Measurements from ENCODE around the gene NKIRAS2. TPM values are rescaled to one million over a fixed set of nuclear protein-coding genes. Genes with fewer than 3 reads are reported as not detected.

The NKIRAS2 gene
- polyA plus RNA-seq, 1 donor (not counting 4 experiments of a cell fraction or from before 2014, with no cell fraction given) = 26.3 TPM

DNA sequence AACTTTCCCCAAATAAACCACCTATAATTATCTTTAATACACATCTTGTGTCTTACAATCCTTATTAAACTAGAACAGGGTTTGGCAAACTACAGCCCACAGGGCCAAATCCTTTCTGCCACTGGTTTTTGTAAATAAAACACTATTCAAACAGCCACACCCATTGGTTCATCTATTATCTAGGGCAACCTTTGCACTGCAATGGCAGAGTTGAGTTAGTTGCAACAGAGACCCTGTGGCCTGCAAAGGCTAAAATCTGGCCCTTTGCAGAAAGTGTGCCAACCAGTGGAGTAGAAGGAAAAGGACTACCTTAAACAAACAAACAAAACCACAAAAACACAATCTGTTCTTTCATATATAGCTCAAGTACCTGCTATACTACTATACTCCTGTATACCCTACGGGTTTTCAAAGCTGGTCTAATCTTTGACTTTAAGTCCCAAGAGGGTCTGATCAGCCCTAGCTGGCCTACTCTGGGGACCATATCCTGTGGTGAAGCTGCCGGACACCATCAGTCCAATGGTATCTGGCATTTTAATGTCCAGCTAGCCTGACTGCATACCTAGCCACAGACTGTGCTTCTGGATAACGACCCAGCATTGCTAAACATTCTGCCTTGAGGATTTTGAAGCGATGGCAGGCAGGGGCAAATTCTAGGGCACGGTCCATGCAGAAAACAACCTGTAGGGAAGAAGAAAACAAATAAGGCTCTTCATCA is 30.0 kb upstream of the NKIRAS2 start:
- H3K79me2 ChIP-seq (ENCODE audit: control insufficient read depth, insufficient read depth, low read length) = no peaks in the 10 kb centered on the region
- H2AFZ ChIP-seq (ENCODE audit: control insufficient read depth, low read length) = no peak overlapping the region
- H3K9ac ChIP-seq (ENCODE audit: control insufficient read depth, extremely low read depth, insufficient read depth, low read length) = no peak overlapping the region
- DNase-seq (ENCODE audit: low read depth, low spot score) (no peak), FAIRE-seq (no peak)
- H3K36me3 ChIP-seq (ENCODE audit: control insufficient read depth in 2 of 2, extremely low read depth in 1 of 2, insufficient read depth in 2 of 2, low read length in 2 of 2) = peaks cover 38 to 51% of the 10 kb centered on the region in 2 experiments
- no peak overlapping the region for H3K27ac ChIP-seq (ENCODE audit: control insufficient read depth, insufficient read depth, low read length)
- H3K9me3 ChIP-seq (ENCODE audit: control insufficient read depth, low read depth, low read length) = no peaks in the 10 kb centered on the region
- TF ChIP-seq EZH2 (IDR thresholded peaks at IDR 0.05; ENCODE audit: low read length) = no peak
- TF ChIP-seq, protein P1, sequence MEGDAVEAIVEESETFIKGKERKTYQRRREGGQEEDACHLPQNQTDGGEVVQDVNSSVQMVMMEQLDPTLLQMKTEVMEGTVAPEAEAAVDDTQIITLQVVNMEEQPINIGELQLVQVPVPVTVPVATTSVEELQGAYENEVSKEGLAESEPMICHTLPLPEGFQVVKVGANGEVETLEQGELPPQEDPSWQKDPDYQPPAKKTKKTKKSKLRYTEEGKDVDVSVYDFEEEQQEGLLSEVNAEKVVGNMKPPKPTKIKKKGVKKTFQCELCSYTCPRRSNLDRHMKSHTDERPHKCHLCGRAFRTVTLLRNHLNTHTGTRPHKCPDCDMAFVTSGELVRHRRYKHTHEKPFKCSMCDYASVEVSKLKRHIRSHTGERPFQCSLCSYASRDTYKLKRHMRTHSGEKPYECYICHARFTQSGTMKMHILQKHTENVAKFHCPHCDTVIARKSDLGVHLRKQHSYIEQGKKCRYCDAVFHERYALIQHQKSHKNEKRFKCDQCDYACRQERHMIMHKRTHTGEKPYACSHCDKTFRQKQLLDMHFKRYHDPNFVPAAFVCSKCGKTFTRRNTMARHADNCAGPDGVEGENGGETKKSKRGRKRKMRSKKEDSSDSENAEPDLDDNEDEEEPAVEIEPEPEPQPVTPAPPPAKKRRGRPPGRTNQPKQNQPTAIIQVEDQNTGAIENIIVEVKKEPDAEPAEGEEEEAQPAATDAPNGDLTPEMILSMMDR (optimal IDR thresholded peaks at IDR 0.05 in 1 of 3, IDR thresholded peaks at IDR 0.05 in 1 of 3, conservative IDR thresholded peaks at IDR 0.05 in 1 of 3; ENCODE audit: extremely low read depth in 1 of 3, insufficient read depth in 2 of 3, low read length in 3 of 3) = no peak
- no peak overlapping the region for H3K4me2 ChIP-seq (ENCODE audit: control insufficient read depth, extremely low read depth, insufficient read depth, low read depth, low read length)
- no peaks in the 10 kb centered on the region for H4K20me1 ChIP-seq (ENCODE audit: control insufficient read depth, extremely low read depth, insufficient read depth, low read length)
- no peaks in the 10 kb centered on the region for H3K27me3 ChIP-seq (ENCODE audit: control insufficient read depth, extremely low read depth, insufficient read depth, low read length)
- dilution Hi-C loops (cut with MboI; ENCODE audit: extremely low pct_ligation_motif_present, low sequenced_read_pairs) = no loop called here
- H3K4me3 ChIP-seq (ENCODE audit: control insufficient read depth in 2 of 3, extremely low read depth in 1 of 3, insufficient read depth in 2 of 3, low read depth in 1 of 3, low read length in 3 of 3) = no peak overlapping the region
- H3K9me1 ChIP-seq (ENCODE audit: control insufficient read depth, extremely low read depth, insufficient read depth, low read length) = no peaks in the 10 kb centered on the region
- no peaks in the 10 kb centered on the region for H3K4me1 ChIP-seq (ENCODE audit: control insufficient read depth, extremely low read depth, insufficient read depth, low read length)

GRCh38 chr17:41992576-41992975 is 27.3 kb upstream of the NKIRAS2 start:
- Histone ChIP-seq H4K20me1 (ENCODE audit: control insufficient read depth, extremely low read depth, insufficient read depth, low read length) (no peaks in the 10 kb centered on the region), H3K27me3 (ENCODE audit: control insufficient read depth, extremely low read depth, insufficient read depth, low read length) (no peaks in the 10 kb centered on the region), H2AFZ (ENCODE audit: control insufficient read depth, low read length) (no peak overlapping the region), H3K9me1 (ENCODE audit: control insufficient read depth, extremely low read depth, insufficient read depth, low read length) (no peaks in the 10 kb centered on the region), H3K36me3 (ENCODE audit: control insufficient read depth in 2 of 2, extremely low read depth in 1 of 2, insufficient read depth in 2 of 2, low read length in 2 of 2) (peaks cover 45 to 46% of the 10 kb centered on the region in 2 experiments), H3K4me1 (ENCODE audit: control insufficient read depth, extremely low read depth, insufficient read depth, low read length) (no peaks in the 10 kb centered on the region), H3K9ac (ENCODE audit: control insufficient read depth, extremely low read depth, insufficient read depth, low read length) (no peak overlapping the region), H3K79me2 (ENCODE audit: control insufficient read depth, insufficient read depth, low read length) (no peaks in the 10 kb centered on the region), H3K4me3 (ENCODE audit: control insufficient read depth in 2 of 3, extremely low read depth in 1 of 3, insufficient read depth in 2 of 3, low read depth in 1 of 3, low read length in 3 of 3) (no peak overlapping the region), H3K4me2 (ENCODE audit: control insufficient read depth, extremely low read depth, insufficient read depth, low read depth, low read length) (no peak overlapping the region), H3K9me3 (ENCODE audit: control insufficient read depth, low read depth, low read length) (no peaks in the 10 kb centered on the region), H3K27ac (ENCODE audit: control insufficient read depth, insufficient read depth, low read length) (no peak overlapping the region)
- dilution Hi-C loops (cut with MboI; ENCODE audit: extremely low pct_ligation_motif_present, low sequenced_read_pairs) = no loop called here
- TF ChIP-seq, protein P1 (optimal IDR thresholded peaks at IDR 0.05 in 1 of 3, IDR thresholded peaks at IDR 0.05 in 1 of 3, conservative IDR thresholded peaks at IDR 0.05 in 1 of 3; ENCODE audit: extremely low read depth in 1 of 3, insufficient read depth in 2 of 3, low read length in 3 of 3) = no peak
- TF ChIP-seq EZH2 (IDR thresholded peaks at IDR 0.05; ENCODE audit: low read length) = no peak
- DNase-seq (ENCODE audit: low read depth, low spot score) (no peak), FAIRE-seq (no peak)
